Right lobe of liver (tissue), 4 donors: ENCODE data around the gene PCDHB6.

Experiments used
- CTCF ChIP-seq, 4 donors: fragments of 200-600 bp in 3 of 4; fragments of 450-650 bp in 1 of 4; IDR thresholded peaks; one replicate each; pipeline versions ENCODE4 v1.5.1 to v1.8.0; 2016 to 2022; ENCODE audit warnings: antibody characterized with exemption in 4 of 4, mild to moderate bottlenecking in 2 of 4
- POLR2A ChIP-seq: fragments of 450-650 bp; IDR thresholded peaks from one replicate; pipeline ENCODE4 v1.6.1; 2017; ENCODE audit warnings: antibody characterized with exemption, mild to moderate bottlenecking
- donor health status: DM: no; HTN: no; CAD: no.
- donor health status: DM: no; HTN: no; CAD: no.
- donor health status: DM: no; HTN: yes; CAD: no.

- TF ChIP-seq POLR2A (no peak), CTCF (IDR thresholded peaks at IDR 0.05) (peak in 3 of 4 donors; percentile 9 to 22 (median 12))
These were observed 49.5 kb upstream of the PCDHB6 start, which contains the start of gene PCDHB3 for GRCh38 chr5:141100243-141100805.
